ENCODE data around the gene MBNL2.

MBNL2 gene

DNA sequence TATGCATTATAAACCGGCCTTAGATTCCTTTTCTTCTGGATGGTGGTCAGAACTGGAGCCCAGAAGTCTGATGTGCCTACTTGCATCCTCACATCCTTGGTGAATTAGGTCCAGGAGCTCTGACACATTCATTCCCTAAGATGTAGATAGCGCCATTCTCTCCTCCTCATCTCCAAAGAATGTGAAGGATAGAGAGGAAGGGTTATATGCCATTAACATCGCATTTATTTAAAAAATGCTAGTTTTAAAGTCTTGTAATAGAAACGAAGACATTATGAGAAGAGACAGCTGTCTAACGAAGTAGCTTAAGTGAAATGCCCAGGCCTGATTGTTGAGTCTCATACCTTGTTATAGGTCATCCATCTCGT lies 9.7 kb downstream of the MBNL2 start:
- no peak for DNase-seq (ENCODE audit: low read depth in 4 of 4, low spot score in 1 of 4)

DNA sequence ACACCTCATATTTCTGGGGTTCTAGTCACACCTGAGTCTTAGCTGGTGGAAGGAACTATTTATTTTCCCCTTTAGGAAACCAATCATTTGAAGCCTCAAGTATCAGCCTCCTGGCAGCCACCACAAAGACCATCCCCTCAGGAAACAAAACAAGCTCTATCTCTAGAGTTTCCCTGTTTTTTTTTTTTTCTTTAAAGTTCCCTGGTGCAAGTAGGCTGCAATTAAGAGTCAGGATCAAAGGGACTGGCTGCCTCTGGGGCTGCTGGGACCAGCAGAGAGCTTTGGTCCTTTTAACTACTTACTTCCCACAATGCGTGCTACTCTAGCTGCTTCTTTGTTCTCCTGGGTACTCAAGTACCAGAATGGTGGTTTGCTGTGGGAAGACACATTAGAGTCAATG lies 11.4 kb downstream of the MBNL2 start:
- no peak for DNase-seq (ENCODE audit: low read depth in 4 of 4, low spot score in 1 of 4)

DNA sequence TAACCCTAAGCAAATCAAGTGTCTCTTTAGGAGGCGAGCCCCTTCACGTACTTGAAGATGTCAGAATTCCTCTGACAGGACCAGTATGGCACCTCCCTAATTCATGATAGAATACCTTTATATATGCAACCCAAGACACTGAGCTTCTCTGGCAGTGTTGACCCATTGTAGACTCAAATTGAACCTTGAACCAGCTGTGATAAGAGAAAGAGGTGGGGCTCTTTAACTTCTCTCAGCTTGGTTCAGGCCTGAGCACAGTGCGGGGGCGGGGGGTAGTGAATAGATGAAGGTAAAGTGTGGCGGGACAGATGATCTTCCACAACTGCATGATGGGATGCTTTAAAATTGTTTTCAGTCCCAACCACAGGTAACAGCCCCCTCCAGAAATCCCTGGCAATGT lies 12.1 kb downstream of the MBNL2 start:
- no peak for DNase-seq (ENCODE audit: low read depth in 4 of 4, low spot score in 1 of 4)

DNA sequence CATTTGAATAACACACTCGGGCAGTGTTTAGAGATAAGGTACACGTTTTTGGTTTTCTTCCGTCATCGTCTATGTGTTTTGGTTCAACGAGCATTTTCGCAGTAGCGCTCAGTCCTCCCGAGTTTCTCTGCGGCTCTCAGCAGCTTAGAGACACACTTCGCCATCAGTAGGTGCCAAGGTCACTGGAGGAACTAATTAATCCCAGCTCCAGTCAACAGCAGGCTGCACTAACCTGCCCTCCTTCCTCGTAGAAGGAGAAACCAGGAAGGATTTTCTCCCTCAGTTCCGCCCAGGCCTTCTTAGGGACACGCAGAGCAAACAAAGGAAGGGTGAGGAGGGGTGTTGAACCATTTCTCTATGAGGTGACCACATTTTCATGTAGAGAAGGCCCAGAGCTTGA lies 12.6 kb downstream of the MBNL2 start:
- no peak for DNase-seq (ENCODE audit: low read depth in 4 of 4, low spot score in 1 of 4)

DNA sequence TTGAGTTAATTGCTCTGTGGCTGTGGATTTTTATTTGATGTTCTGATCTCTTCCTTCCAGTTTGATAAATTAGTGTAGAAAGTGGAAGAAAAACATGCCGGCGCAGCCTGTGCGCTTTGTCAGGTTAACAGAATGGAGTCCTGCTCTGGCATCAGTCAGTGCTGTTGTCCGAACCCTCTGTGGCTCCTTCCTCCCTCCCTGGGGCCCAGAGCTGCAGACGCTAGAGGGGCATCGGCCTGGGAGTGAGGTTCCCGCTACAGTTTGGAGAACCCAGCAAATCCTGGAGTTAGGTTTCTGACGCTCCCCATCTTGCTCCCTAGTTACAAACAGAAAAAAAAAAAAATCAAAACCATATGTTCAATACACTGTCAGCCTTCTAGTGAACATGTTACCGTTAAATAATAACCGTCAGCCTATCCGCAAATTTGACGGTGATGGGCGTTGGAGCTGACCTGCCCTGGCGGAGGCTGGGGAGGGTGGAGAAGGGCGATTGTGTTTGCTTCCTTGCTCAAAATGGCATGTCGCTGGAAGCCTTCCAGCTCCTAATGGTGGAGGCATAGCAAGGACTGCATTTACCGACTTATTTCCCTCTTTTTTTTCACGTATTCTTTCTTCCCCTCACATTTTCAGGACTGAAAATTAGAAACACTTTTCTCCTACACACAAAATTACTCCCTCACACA lies 13.6 kb downstream of the MBNL2 start:
- no peak for DNase-seq (ENCODE audit: low read depth in 4 of 4, low spot score in 1 of 4)

DNA sequence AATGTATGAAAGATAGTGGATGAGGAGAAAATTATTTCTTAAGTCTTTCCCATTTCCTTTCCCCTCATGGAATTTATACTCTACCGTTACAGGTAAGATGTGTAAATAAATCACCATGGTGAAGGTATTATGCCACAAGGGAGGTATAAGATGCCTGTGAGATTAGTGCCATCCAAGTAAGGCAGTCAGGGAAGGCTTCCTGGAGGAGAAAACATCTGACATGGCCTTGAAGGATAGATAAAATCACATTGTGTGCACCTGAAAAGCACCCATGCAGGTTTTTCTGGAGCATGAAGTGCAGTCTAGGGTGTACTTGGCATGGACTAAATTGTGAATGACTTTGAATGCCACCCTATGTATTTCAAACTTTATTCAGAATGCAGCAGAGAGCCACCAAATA lies 15.3 kb downstream of the MBNL2 start:
- no peak for DNase-seq (ENCODE audit: low read depth in 4 of 4, low spot score in 1 of 4)

DNA sequence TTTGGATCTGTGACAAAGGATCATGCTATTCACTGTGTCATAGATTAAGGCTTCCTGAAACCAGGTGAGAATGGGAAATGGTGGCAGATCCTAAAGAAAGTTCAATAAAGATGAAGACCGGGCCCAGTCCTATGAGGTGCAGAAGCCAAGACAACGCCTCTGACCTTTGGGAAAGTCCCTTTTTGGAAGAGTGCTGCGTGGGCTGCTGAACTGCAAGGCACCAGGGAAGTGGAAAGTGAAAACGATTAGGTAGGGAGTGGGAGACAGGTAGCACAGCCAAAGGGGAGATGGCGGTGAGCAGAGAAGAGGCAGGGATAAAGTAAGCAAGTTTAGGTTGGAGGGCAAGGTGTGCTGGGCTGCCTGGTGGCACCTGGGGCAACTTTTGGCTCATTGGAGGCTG lies 16.3 kb downstream of the MBNL2 start:
- DNase-seq (ENCODE audit: low read depth in 4 of 4, low spot score in 1 of 4): no peak

DNA sequence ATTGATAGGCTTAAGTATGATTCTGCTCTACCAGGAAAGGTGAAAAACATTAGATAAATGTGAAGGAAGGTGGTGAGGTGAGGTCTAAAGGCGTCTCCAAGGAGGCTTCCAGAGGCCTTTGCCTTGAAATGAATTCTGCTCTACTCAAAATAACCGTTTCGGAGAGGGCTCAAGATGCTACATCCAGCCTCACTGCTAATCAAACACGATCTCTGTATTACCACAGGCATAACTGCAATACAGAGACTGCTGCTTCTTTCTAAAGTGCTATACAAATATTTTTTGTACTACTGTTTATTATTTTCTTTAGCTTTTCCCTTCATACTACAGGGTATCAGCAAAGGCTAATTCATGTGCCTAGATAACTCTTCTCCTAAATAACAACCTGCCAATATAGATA lies 16.8 kb downstream of the MBNL2 start:
- no peak for DNase-seq (ENCODE audit: low read depth in 4 of 4, low spot score in 1 of 4)

DNA sequence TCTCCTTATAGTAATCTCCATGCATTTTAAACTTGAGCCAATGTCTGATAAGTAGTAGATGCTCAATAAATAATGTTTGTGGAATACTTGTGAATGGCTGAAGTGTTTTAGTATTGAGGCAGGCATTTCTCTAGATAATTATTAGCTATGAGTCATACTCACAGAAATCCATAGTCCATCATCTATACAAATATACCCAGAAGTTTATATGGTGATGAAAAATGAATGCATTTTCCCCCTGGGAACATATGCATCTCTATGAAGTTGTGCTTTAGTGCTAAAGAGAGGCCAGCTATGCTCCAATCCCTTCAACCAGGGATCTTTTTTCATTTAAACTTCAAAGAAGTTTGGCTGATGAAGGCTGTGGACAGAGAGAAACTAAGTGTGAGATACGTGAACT lies 17.2 kb downstream of the MBNL2 start:
- DNase-seq (ENCODE audit: low read depth in 4 of 4, low spot score in 1 of 4): no peak

DNA sequence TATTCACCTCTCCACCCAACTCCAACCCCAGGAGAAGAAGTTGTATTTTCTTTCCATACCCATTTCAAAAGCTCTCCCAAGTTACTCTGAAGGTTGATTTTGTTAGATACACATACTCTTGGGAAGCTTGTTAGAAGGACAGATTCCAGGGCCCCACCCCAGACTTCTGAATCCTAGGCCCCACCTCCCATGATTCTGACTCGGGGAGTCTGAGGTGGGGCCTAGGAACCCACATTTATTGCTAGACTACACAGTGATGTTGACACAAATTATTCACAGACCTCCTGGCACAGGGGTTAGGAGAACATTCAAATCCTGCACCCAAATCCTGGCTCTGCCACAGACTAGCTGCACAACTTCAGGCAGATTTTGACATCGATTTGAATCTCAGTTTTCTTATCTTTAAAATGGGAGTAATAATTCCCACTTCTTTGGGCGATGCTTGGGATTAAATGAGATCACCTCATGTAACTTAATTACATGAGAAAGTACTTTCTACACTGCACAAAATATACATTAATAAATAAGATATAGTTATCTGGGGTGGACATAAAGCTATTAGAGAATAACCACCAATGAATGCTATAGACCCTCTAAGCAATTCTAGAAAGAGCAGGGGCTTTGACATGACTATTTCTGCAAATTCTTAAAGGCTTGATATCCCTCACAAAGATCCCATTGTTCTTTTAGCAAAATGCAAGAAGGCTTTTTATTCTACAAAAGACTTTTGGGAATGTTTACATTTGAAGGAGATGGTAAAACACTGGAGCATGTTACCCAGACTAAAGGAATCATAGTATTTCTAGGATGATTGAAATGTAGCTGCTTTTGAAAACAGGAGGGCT lies 18.0 kb downstream of the MBNL2 start:
- DNase-seq (ENCODE audit: low read depth in 4 of 4, low spot score in 1 of 4): no peak

DNA sequence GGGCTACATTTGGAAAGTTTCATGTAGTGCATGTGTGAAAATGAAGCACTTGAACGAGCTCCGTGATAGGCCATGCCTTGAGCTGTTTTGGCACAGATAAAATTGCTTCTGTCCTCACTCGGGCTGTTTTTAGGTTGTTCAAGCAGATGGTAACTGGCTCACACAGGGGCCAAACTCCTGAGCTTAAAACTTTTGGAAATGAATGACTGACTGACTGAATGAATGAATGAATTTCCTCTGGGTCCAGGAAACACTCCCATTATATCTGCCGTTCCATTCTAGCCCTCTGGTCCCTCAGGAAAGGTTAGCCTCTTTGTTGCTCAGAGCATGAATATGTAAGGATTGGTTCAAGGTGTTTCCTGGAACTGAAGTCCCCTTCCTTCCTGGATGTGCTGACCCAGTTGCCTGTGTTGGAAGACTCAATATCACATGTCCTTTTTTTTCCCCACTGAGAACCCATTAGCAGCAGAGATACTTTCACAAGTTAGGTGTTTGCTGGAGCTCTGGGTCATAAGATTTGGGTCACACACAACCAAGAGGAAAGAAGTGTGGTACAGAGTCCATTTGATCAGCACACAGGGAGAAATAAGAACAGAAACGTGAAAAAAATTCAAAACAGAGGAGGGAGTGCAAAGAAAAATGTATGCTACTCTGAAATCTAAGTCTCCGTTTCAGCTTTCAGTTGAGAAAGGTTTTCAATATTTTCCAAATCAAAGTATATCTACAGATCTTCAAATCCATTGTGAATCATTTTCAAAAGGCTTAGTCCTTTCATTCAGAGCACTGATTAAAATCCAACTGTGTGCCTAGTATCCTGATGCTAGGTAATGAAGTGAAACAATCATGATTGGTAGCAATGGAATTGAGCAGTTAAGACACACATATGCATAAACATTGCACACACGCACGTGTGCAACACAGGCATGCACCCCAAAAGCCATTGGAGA lies 18.9 kb downstream of the MBNL2 start:
- no peak for DNase-seq (ENCODE audit: low read depth in 4 of 4, low spot score in 1 of 4)

DNA sequence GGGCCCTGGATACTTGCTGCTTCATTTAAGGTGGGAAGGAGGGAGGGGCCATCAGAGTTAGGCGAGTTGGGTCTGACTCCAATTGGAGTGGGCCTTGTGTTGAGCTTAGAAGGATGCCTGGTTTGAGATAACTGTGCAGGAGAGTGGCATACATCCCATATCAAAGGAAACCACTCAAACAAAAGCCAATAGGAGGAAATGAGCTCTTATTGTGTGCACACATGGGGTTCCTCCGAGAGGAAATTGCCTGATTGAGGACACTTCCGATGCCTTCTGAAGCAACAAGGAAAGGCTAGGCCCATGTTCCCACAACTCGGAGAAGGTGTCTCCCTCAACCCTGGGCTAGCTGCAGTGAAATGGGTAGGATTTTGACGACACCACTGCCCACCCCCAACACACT lies 19.6 kb downstream of the MBNL2 start:
- DNase-seq (ENCODE audit: low read depth in 4 of 4, low spot score in 1 of 4): no peak

DNA sequence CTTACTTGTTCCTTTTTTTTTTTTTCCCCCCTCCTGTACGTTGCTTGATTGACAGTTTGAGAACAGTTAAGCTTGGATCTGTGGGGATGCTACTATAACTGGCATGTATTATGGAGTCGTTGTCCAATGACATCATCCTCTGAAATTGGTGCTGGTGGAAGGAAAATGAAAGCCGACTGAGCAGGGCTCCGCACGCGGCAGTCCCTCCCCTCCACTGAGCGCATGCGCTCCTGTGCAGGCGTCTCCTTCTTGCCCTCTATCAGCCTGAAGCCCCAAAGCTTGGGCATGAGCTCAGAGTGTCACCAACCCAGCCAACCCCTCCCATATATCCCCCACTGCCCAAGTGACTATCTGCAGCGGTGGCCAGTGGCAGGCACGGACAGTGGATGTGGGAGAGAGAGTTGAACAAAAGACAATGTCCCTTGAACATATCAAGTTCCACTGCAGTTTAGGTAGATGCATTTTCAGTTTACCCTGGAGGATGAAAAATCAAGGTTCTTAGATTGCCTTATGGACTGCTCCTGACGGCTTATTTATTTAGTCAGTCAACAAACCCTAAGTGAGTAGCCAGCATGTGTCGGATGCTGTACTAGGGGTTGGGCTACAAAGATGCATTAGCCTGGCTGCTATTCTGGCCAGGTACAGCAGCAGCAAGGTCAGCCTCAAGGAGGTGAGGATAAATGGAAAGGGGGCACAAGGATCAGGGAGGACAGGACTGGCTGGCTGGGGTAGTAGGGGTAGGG lies 20.8 kb downstream of the MBNL2 start:
- no peak for DNase-seq (ENCODE audit: low read depth in 4 of 4, low spot score in 1 of 4)

DNA sequence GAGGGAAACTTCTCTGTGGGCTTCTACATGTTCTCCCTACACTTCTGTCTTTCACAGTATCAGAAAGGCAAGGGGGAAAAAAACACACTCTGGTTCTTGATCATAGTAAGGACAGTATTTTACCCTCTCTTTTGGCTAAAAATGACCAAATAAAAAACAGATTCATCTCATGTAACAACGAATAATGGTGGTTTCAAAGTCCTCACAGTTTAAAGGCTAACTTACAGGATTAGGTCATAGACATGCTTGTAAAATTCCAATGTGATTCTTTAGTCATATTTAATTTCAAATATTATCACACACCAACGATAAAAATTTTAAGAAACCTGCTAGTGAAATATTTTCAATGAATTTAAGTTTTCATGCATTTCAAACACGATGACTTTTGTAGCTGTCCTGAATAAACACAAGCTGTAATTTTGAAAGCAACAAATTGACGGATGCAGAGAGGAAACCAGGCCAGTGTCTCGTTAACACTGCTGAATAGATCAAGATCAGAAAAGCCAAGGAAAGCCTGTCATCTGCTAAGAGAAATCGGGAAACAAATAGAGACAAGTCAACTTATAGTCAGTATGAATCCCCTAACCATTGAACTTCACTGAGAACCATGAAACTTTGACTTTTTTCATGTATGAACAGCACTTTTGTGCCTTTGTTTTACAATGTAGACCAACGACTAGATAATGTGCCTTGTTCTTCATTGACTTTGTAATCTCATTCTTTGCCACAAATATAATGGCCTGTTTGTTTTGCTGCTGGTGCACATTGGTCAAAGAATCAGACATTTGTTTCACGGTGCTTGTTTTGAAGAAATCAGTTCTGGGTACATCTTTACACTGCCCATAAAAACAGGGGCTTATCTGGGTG lies 22.0 kb downstream of the MBNL2 start:
- DNase-seq (ENCODE audit: low read depth in 4 of 4, low spot score in 1 of 4): no peak

DNA sequence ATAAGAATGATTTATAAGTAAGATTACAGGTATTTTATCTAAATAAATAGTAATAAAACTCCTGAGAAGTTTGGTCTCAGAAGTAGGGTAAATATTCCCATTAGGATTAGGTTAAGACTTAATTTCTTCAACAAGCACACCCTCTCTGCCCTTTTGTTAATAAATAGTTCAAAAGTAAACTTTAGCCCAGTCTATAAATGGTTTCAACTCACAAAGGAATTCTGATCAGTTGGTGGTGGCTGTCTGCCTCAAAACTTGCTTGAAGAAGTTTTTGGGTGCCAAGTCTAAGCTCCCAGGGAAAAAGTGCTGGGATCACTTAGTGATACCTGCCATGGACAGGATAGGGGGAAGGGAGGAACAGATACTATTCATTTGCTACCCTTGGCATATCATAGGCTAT lies 22.9 kb downstream of the MBNL2 start:
- DNase-seq (ENCODE audit: low read depth in 4 of 4, low spot score in 1 of 4): no peak

DNA sequence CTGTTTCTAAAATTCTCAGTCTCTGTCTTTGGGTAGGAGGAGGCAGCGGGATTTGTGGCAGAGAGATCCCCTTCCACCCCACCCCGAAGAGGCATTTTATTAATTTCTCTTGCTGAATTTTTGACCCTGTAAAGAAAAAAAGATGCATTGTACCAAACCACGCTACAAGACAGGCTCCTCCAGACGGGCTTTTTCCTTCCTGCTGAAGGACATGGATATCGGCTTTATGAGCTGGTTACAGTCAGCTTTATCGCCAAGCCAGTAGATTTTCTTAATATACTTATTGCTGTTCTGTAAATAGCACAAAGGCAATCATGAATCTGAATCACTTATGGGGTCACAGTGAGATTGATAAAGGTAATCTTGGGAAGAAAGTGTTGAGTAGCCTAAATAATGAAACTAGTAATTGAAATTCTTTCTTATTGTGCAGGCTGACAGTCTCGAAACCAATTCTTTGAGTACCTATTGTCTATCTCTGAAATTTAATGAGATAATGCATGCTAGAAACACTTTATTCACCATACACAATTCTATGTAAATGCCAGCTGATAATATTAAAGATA lies 24.5 kb downstream of the MBNL2 start:
- no peak for DNase-seq (ENCODE audit: low read depth in 4 of 4, low spot score in 1 of 4)

DNA sequence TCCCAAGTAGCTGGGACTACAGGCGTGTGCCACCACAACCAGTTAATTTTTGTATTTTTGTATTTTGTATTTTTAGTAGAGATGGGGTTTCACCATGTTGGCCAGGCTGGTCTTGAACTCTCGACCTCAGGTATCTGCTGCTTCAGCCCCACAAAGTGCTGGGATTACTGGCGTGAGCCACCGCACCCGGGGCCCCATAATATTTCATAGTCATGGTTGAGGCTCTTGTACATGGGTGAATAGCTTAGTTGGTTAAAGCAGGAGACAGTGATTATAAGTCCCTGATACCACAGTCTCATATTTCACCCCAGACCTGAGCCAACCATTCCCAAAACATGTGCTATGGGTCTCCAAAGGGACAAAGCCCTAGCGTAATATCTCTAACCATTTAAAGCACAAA lies 26.1 kb downstream of the MBNL2 start:
- DNase-seq (ENCODE audit: low read depth in 4 of 4, low spot score in 1 of 4): no peak

DNA sequence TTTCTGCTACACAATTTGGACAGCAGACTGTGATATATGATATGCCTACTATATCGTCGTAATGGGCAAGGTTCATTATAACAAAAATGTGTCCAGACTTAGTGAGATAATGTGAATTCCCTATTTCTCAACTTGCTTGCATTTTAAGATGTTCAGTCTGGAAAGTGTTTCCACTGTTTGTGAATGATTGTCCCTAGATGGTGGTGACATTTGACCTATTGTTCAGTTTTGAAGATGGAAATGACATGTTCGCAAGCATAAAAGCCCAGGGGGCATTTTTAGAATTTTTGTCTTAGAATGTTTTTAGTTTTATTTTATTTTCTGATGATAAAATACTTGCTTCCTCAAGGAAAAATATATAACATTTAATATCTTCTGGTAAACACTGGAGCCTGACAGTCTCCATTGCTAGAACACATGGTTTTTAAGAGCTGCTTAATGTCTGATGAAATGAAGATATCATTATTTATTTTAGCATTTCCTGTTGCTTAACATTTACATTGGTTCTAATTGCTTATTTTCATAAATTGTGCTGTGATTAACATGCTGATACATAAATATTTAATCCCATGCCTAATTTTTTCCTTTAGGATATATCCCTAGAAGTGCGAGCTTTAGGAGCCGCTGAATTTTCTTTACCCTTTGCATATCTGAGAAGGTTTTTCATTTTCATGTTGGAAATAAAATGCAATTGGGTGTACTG lies 27.1 kb downstream of the MBNL2 start:
- no peak for DNase-seq (ENCODE audit: low read depth in 4 of 4, low spot score in 1 of 4)

DNA sequence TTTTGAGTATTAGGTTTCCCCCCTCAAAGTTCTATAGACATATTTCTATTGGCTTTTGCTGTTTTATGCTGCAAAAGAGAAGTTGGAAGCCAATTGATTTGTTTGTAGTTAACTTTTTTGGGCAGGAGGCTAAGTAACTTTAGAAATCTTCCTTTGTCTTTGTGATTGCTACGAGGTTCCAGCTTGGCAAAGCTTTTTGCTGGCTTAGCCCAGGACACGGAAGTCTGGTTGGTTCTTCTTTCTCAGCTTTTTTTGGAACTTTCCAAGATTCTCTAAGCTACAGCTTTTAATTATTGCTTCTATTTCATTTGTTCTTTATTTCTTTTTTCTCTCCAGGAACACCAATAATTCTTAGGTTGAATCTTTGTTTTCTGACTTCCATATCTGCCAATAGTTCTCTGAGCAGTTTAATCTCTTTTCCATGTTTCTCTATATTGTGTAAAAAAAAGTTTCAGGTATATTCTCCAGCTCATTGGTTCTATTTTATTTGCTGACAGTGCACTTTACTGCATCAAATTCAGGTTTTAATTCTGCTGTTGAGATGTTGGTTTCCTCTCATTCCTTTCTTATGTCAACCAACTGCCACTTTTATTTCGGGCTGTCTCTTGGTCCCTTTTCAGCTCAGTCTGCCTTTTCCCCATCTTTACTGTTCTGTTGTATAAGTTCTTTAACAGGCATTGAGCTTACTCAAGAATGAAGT lies 27.8 kb downstream of the MBNL2 start:
- DNase-seq (ENCODE audit: low read depth in 4 of 4, low spot score in 1 of 4): no peak

Data from stimulated activated CD4-positive, alpha-beta T cell treated with anti-CD3 and anti-CD28 coated beads, Interleukin-1b, Interleukin-23, amount 100 ng/mL, for 24 hours (primary cell).